ENCODE results near the gene IKZF3.

The IKZF3 gene

GRCh38 chr17:39823407-39824054 is 40.6 kb downstream of the IKZF3 start (continued):
- no peak for TF ChIP-seq ZBTB10 (tag by site-specific recombination; IDR thresholded peaks at IDR 0.05)
- no peak for TF ChIP-seq GLIS1 (tag by site-specific recombination; IDR thresholded peaks at IDR 0.05)
- TF ChIP-seq ZNF280D (tag by site-specific recombination; IDR thresholded peaks at IDR 0.05) = peak; percentile 81
- TF ChIP-seq ZNF549 (tag by site-specific recombination; IDR thresholded peaks at IDR 0.05) = peak; percentile 46; the same call in 1 of the 2 replicates
- no peak for TF ChIP-seq ZNF398 (tag by site-specific recombination; IDR thresholded peaks at IDR 0.05)

GRCh38 chr17:39822051-39822451 is 42.1 kb downstream of the IKZF3 start:
- Histone ChIP-seq H3K4me3 (ENCODE audit: low read depth, low read length) (no peak overlapping the region), H3K27ac (ENCODE audit: extremely low read depth, low read depth, low read length) (no peak overlapping the region), H3K9me3 (ENCODE audit: control insufficient read depth, insufficient read depth, low read depth, low read length) (no peaks in the 10 kb centered on the region), H3K36me3 (ENCODE audit: control insufficient read depth in 2 of 2, insufficient read depth in 1 of 2, low read length in 2 of 2) (no peaks in the 10 kb centered on the region), H3K4me1 (ENCODE audit: control insufficient read depth, insufficient read depth, low read length) (no peaks in the 10 kb centered on the region)
- TF ChIP-seq SP7 (tag by site-specific recombination; IDR thresholded peaks at IDR 0.05) = no peak
- no peak for TF ChIP-seq ZNF610 (tag by site-specific recombination; IDR thresholded peaks at IDR 0.05; ENCODE audit: borderline replicate concordance)
- TF ChIP-seq KLF16 (tag by site-specific recombination; IDR thresholded peaks at IDR 0.05) = no peak
- no peak for TF ChIP-seq ZNF510 (tag by site-specific recombination; IDR thresholded peaks at IDR 0.05; ENCODE audit: insufficient replicate concordance)
- no peak for TF ChIP-seq KLF1 (tag by site-specific recombination; IDR thresholded peaks at IDR 0.05)
- no peak for TF ChIP-seq ELK4 (IDR thresholded peaks at IDR 0.05; ENCODE audit: borderline replicate concordance, low read depth, low read length)
- no peak for TF ChIP-seq ZNF10 (tag by site-specific recombination; IDR thresholded peaks at IDR 0.05)
- no peak for TF ChIP-seq BCL11A (tag by site-specific recombination; IDR thresholded peaks at IDR 0.05; ENCODE audit: low read depth)
- no peak for TF ChIP-seq ZNF2 (tag by site-specific recombination; IDR thresholded peaks at IDR 0.05)
- TF ChIP-seq ZNF704 (tag by site-specific recombination; IDR thresholded peaks at IDR 0.05) = no peak
- no peak for TF ChIP-seq ZNF501 (tag by site-specific recombination; IDR thresholded peaks at IDR 0.05)
- no peak for TF ChIP-seq OVOL3 (tag by site-specific recombination; IDR thresholded peaks at IDR 0.05)
- no peak for TF ChIP-seq ZNF335 (tag by site-specific recombination; conservative IDR thresholded peaks at IDR 0.05)
- TF ChIP-seq ZNF239 (tag by site-specific recombination; IDR thresholded peaks at IDR 0.05) = no peak
- no peak for TF ChIP-seq ZNF777 (tag by site-specific recombination; IDR thresholded peaks at IDR 0.05; ENCODE audit: borderline replicate concordance)
- TF ChIP-seq ZNF677 (tag by site-specific recombination; IDR thresholded peaks at IDR 0.05) = no peak
- TF ChIP-seq WT1 (tag by site-specific recombination; IDR thresholded peaks at IDR 0.05) = no peak
- TF ChIP-seq KLF8 (tag by site-specific recombination; IDR thresholded peaks at IDR 0.05) = no peak
- ChIA-PET POLR2A (no interaction called here), CTCF (no interaction called here)
